Neural progenitor cell (in vitro differentiated cells): ENCODE measurements around the gene SLC45A1.

ENCODE experiments used
- CTCF ChIP-seq: fragments of 200-600 bp; sonication (generic); IDR thresholded peaks from 2 replicates; pipeline ENCODE4 v1.5.1; 2017; ENCODE audit warnings: antibody characterized with exemption, mild to moderate bottlenecking
- EZH2 ChIP-seq: fragments of 200-600 bp; sonication (generic); IDR thresholded peaks from 2 replicates; pipeline ENCODE4 v1.6.1; 2017; ENCODE audit warnings: antibody characterized with exemption, mild to moderate bottlenecking, moderate library complexity

GRCh38 chr1:8329439-8329838, 11.5 kb downstream of the SLC45A1 start:
- TF ChIP-seq EZH2 (no peak), CTCF (no peak)
